GM10248 (cell line): ENCODE measurements around the gene TFIP11.

ENCODE experiments used
- CTCF ChIA-PET: fragments of 300-600 bp; sonication (Branson Sonifier 250); formaldehyde crosslinking; extraction: SDS; loops from one replicate; lab custom pipeline; 2021; ENCODE audit warnings: antibody characterized with exemption; lab: Yijun Ruan, JAX
- POLR2A ChIA-PET: fragments of 350-650 bp; sonication (Branson Sonifier 250); formaldehyde crosslinking; extraction: SDS; loops from one replicate; lab custom pipeline; 2020; ENCODE audit warnings: antibody characterized with exemption; lab: Yijun Ruan, JAX
- DNase-seq: peaks from one replicate; pipeline ENCODE4 v3.0.0; 2012; ENCODE audit errors: extremely low spot score
- CTCF ChIP-seq: IDR thresholded peaks from 2 replicates; pipeline ENCODE4 v1.5.1; 2012; ENCODE audit warnings: mild to moderate bottlenecking, low read depth; ENCODE audit errors: extremely low read depth, missing control alignments, control extremely low read depth

Gene TFIP11

GRCh38 chr22:26548984-26549383, 36.7 kb upstream of the TFIP11 start:
- ChIA-PET CTCF (no interaction called here), POLR2A (no interaction called here)
- no peak for DNase-seq
- no peak for TF ChIP-seq CTCF

- TF ChIP-seq CTCF, result no peak
- CTCF ChIA-PET, result no interaction called here
- DNase-seq, result no peak
- POLR2A ChIA-PET, result no interaction called here
Measured at GRCh38 chr22:26548303-26548702, 36.0 kb upstream of the TFIP11 start.

GRCh38 chr22:26547837-26548236, 35.6 kb upstream of the TFIP11 start:
- ChIA-PET CTCF (no interaction called here), POLR2A (no interaction called here)
- DNase-seq, result no peak
- no peak for TF ChIP-seq CTCF

GRCh38 chr22:26547426-26547825, 35.2 kb upstream of the TFIP11 start:
- no peak for DNase-seq
- ChIA-PET POLR2A (no interaction called here), CTCF (interaction anchor here (1.3 to 1.5 kb wide), 2 partner anchors 11 to 16 kb away, joined by 3 to 4 read pairs; no protein-coding TSS in a partner anchor)
- no peak for TF ChIP-seq CTCF

- POLR2A ChIA-PET, result no interaction called here
- no peak for DNase-seq
- TF ChIP-seq CTCF, result no peak
- CTCF ChIA-PET, result interaction anchor here (0.7 to 1.5 kb wide), 3 partner anchors 9 to 15 kb away, joined by 3 to 4 read pairs (median 3); no protein-coding TSS in a partner anchor
Measured at GRCh38 chr22:26546282-26546681, 34.0 kb upstream of the TFIP11 start.

GRCh38 chr22:26545827-26546226, 33.6 kb upstream of the TFIP11 start:
- CTCF ChIA-PET, result interaction anchor here (0.7 to 1.3 kb wide), 2 partner anchors 9 to 10 kb away, joined by 3 read pairs; no protein-coding TSS in a partner anchor
- POLR2A ChIA-PET, result no interaction called here
- TF ChIP-seq CTCF, result no peak
- no peak for DNase-seq
